Measurements from ENCODE around the gene RAVER2. TPM values are rescaled to one million over a fixed set of nuclear protein-coding genes. Genes with fewer than 3 reads are reported as not detected.
"Not testable (repeated sequence)": the region's sequence is repeated elsewhere in the genome, so short reads cannot be mapped to it uniquely, and the experiment has no call there.

The RAVER2 gene
- 10 to 100 TPM in 6 of 8 experiments, 1 to 10 TPM in 2; 6.4 to 16.9 (median 11.3) TPM for total RNA-seq

GRCh38 chr1:64744492-64745180 lies at the start of gene RAVER2:
Gene RAVER2, plus strand, starts transcription at chr1:64745075. Its CDS starts 98 bp downstream, at chr1:64745173.
- in situ Hi-C loops (cut with MboI; ENCODE audit: low pct_unique_long_range_greater_than_20kb in 2 of 9, low sequenced_read_pairs in 9 of 9, unreplicated experiment in 9 of 9), result no loop called here
- Histone ChIP-seq H3K4me1 (replicated peaks in 1 of 2) (peaks cover 6 to 9% of the 10 kb centered on the region in 2 donors), H3K27ac (peak within 1 kb of the TSS; percentile 71 to 87), H3K4me3 (peak within 1 kb of the TSS; percentile 59 to 87 (median 84))
- peak; percentile 81 to 91 (median 86) for ATAC-seq (replicated peaks in 6 of 8)
- WGBS, 10 experiments, result 0 to 6% methylated on average over 1 to 20 of the region's 76 CpGs; no CpG with 5 or more reads in 8 of the 10 experiments

DNA sequence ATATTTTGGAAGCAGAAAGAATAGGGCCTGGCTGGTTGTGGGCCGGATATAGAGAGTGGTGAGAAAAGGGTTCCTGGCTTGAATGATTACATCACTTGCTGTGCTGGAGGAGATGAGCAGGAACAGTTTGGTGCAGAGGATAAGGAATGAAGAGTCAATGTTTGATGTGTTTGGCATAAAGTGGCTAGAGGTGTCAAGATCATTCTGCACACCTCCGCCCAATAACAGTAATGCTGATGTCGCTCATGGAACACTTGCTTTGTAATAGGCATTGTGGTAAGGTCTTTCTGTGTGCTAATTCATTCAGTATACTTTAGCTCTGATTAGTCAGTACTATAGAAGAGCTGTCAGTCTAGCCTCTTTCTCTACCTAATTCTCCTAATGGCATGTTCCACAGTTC lies 48.0 kb upstream of the RAVER2 start:
- 75 to 100% (median 94%) methylated on average over 1 to 3 of the region's 3 CpGs; no CpG with 5 or more reads in 1 of the 10 experiments for WGBS, 10 experiments
- Histone ChIP-seq H3K27ac (no peak overlapping the region), H3K4me1 (replicated peaks in 1 of 2) (peaks cover 0 to 4% of the 10 kb centered on the region in 2 donors), H3K4me3 (no peak overlapping the region)
- ATAC-seq (replicated peaks in 6 of 8), result no peak
- in situ Hi-C loops (cut with MboI; ENCODE audit: low pct_unique_long_range_greater_than_20kb in 2 of 9, low sequenced_read_pairs in 9 of 9, unreplicated experiment in 9 of 9), result loop anchor here in 2 of 9 experiments (25.0 kb wide), 2 partner anchors 365 to 435 kb away; no protein-coding TSS in a partner anchor

GRCh38 chr1:64699327-64699726 lies 45.5 kb upstream of the RAVER2 start:
- in situ Hi-C loops (cut with MboI; ENCODE audit: low pct_unique_long_range_greater_than_20kb in 2 of 9, low sequenced_read_pairs in 9 of 9, unreplicated experiment in 9 of 9), result loop anchor here in 2 of 9 experiments (25.0 kb wide), 2 partner anchors 363 to 437 kb away; no protein-coding TSS in a partner anchor
- peak in 2 of 8 experiments; percentile 12 to 16 for ATAC-seq (replicated peaks in 6 of 8)
- no peak overlapping the region for H3K27ac ChIP-seq
- no peak overlapping the region for H3K4me3 ChIP-seq
- whole genome bisulfite sequencing, 10 experiments, result 33 to 100% (median 57%) methylated on average over 1 to 8 of the region's 8 CpGs
- H3K4me1 ChIP-seq (replicated peaks in 1 of 2), result peaks cover 0 to 4% of the 10 kb centered on the region in 2 donors

GRCh38 chr1:64701071-64701470 lies 43.8 kb upstream of the RAVER2 start:
- Histone ChIP-seq H3K27ac (no peak overlapping the region), H3K4me1 (replicated peaks in 1 of 2) (peaks cover 0 to 4% of the 10 kb centered on the region in 2 donors), H3K4me3 (no peak overlapping the region)
- in situ Hi-C loops (cut with MboI; ENCODE audit: low pct_unique_long_range_greater_than_20kb in 2 of 9, low sequenced_read_pairs in 9 of 9, unreplicated experiment in 9 of 9), result no loop called here
- no peak for ATAC-seq (replicated peaks in 6 of 8)
- 20 to 100% (median 80%) methylated on average over 1 to 5 of the region's 5 CpGs; no CpG with 5 or more reads in 1 of the 10 experiments for WGBS, 10 experiments

DNA sequence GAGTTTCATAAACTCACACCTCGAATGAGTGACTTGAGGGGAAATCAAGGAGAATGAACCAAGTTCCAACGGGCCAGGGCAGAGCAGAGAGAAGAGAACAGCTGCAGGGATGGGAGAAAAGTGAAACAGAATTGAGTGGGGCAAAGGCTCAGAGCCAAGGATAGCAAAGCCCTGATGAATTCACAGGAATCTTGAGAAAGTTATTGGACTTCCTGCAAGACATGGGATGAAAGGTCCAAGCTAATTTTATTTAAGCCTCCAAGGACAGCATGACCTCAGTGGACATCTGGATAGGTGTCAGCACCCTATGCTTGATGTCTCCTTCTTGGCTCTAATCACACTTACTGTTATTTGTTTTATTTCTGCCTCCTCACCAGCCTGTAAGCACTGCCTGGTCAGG lies 43.0 kb upstream of the RAVER2 start:
- in situ Hi-C loops (cut with MboI; ENCODE audit: low pct_unique_long_range_greater_than_20kb in 2 of 9, low sequenced_read_pairs in 9 of 9, unreplicated experiment in 9 of 9), result no loop called here
- Histone ChIP-seq H3K4me1 (replicated peaks in 1 of 2) (peaks cover 0 to 4% of the 10 kb centered on the region in 2 donors), H3K27ac (no peak overlapping the region), H3K4me3 (no peak overlapping the region)
- WGBS, 10 experiments, result 0 to 85% (median 72%) methylated on average over 1 to 2 of the region's 2 CpGs; no CpG with 5 or more reads in 2 of the 10 experiments
- ATAC-seq (replicated peaks in 6 of 8), result no peak

DNA sequence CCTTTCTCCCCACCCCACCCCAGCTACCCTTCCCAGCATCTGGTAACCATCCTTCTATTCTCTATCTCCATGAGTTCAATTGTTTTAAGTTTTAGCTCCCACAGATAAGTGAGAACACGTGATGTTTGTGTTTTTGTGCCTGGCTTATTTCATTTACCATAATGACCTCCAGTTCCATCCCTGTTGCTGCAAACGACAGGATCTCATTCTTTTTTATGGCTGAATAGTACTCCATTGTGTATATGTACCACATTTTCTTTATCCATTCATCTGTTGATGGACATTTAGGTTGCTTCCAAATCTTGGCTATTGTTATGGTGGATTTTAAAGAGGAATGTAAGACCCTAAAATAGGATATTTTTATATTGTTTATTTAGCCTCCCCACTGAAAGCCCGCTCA lies 42.2 kb upstream of the RAVER2 start:
- 30 to 100% (median 83%) methylated on average over 1 to 3 of the region's 3 CpGs; no CpG with 5 or more reads in 1 of the 10 experiments for WGBS, 10 experiments
- H3K27ac ChIP-seq; H3K4me1 ChIP-seq (replicated peaks in 1 of 2); ATAC-seq (replicated peaks in 6 of 8); H3K4me3 ChIP-seq; in situ Hi-C loops (cut with MboI; ENCODE audit: low pct_unique_long_range_greater_than_20kb in 2 of 9, low sequenced_read_pairs in 9 of 9, unreplicated experiment in 9 of 9): not testable (repeated sequence)

- ATAC-seq (replicated peaks in 6 of 8), result no peak
- H3K4me3 ChIP-seq, result no peak overlapping the region
- in situ Hi-C loops (cut with MboI; ENCODE audit: low pct_unique_long_range_greater_than_20kb in 2 of 9, low sequenced_read_pairs in 9 of 9, unreplicated experiment in 9 of 9), result no loop called here
- 43 to 100% (median 59%) methylated on average over 1 to 2 of the region's 2 CpGs; no CpG with 5 or more reads in 6 of the 10 experiments for WGBS, 10 experiments
- no peak overlapping the region for H3K27ac ChIP-seq
- H3K4me1 ChIP-seq (replicated peaks in 1 of 2), result peaks cover 0 to 4% of the 10 kb centered on the region in 2 donors
Observed at GRCh38 chr1:64703600-64703999, 41.3 kb upstream of the RAVER2 start.

GRCh38 chr1:64705591-64705990 lies 39.3 kb upstream of the RAVER2 start:
- peak in 2 of 8 experiments; percentile 74 to 98 for ATAC-seq (replicated peaks in 6 of 8)
- no peak overlapping the region for H3K4me3 ChIP-seq
- no peaks in the 10 kb centered on the region for H3K4me1 ChIP-seq (replicated peaks in 1 of 2)
- in situ Hi-C loops (cut with MboI; ENCODE audit: low pct_unique_long_range_greater_than_20kb in 2 of 9, low sequenced_read_pairs in 9 of 9, unreplicated experiment in 9 of 9), result no loop called here
- H3K27ac ChIP-seq, result no peak overlapping the region
- WGBS, 10 experiments, result 0 to 20% (median 13%) methylated on average over 1 of the region's 1 CpG; no CpG with 5 or more reads in 3 of the 10 experiments

DNA sequence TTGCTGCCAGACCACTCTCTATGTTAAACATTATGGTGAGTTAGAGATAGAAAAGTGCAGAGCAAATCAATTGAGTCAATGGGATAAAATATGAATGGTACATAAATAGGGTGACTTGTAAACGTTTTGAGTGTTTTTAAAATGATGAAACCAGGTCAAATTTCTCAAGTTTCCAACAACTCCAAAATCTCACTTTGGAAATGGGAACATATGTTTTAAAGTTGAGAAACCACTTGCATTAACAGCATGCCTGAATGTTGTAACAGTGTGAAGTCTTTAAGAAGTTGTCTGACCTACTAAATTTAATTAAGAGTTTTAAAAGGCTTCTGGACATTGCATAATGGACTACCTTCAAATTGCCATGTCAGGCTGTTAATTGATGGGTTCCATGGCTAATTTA lies 33.6 kb upstream of the RAVER2 start:
- no peaks in the 10 kb centered on the region for H3K4me1 ChIP-seq (replicated peaks in 1 of 2)
- H3K27ac ChIP-seq, result no peak overlapping the region
- 0 to 60% (median 41%) methylated on average over 1 of the region's 1 CpG for WGBS, 10 experiments
- ATAC-seq (replicated peaks in 6 of 8), result no peak
- H3K4me3 ChIP-seq, result no peak overlapping the region
- in situ Hi-C loops (cut with MboI; ENCODE audit: low pct_unique_long_range_greater_than_20kb in 2 of 9, low sequenced_read_pairs in 9 of 9, unreplicated experiment in 9 of 9), result no loop called here

- no peak for ATAC-seq (replicated peaks in 6 of 8)
- no peak overlapping the region for H3K27ac ChIP-seq
- no peak overlapping the region for H3K4me3 ChIP-seq
- in situ Hi-C loops (cut with MboI; ENCODE audit: low pct_unique_long_range_greater_than_20kb in 2 of 9, low sequenced_read_pairs in 9 of 9, unreplicated experiment in 9 of 9), result no loop called here
- 35 to 100% (median 80%) methylated on average over 1 to 2 of the region's 2 CpGs; no CpG with 5 or more reads in 2 of the 10 experiments for WGBS, 10 experiments
- no peaks in the 10 kb centered on the region for H3K4me1 ChIP-seq (replicated peaks in 1 of 2)
Observed at GRCh38 chr1:64712049-64712448, 32.8 kb upstream of the RAVER2 start.

- no peak for ATAC-seq (replicated peaks in 6 of 8)
- H3K4me1 ChIP-seq (replicated peaks in 1 of 2), result no peaks in the 10 kb centered on the region
- in situ Hi-C loops (cut with MboI; ENCODE audit: low pct_unique_long_range_greater_than_20kb in 2 of 9, low sequenced_read_pairs in 9 of 9, unreplicated experiment in 9 of 9), result no loop called here
- H3K27ac ChIP-seq, result no peak overlapping the region
- 0 to 98% (median 38%) methylated on average over 1 to 2 of the region's 2 CpGs for WGBS, 10 experiments
- H3K4me3 ChIP-seq, result no peak overlapping the region
Observed at GRCh38 chr1:64715186-64715585, 29.7 kb upstream of the RAVER2 start.

DNA sequence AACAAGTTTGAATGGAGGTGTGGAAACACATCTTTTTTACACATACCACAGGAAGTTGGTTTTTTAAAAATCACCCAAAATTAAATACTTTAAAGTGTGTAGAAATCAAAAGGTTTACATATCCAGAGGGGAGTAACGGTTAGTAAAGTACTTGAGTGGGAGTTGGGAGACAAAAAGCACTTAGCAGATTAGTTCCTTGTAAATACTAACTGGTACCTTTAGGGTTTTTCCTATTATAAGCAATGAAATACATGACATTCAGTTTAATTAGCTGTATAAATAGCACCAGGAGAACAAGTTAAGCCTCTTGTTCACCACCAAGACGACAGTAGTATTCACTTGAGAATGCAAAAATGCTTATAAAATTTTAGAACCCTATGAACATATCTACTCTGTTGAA lies 23.7 kb upstream of the RAVER2 start:
- in situ Hi-C loops (cut with MboI; ENCODE audit: low pct_unique_long_range_greater_than_20kb in 2 of 9, low sequenced_read_pairs in 9 of 9, unreplicated experiment in 9 of 9), result no loop called here

GRCh38 chr1:64721576-64722145 lies 23.2 kb upstream of the RAVER2 start:
- no peak for ATAC-seq (replicated peaks in 6 of 8)
- Histone ChIP-seq H3K4me3 (no peak overlapping the region), H3K27ac (no peak overlapping the region), H3K4me1 (replicated peaks in 1 of 2) (no peaks in the 10 kb centered on the region)
- WGBS, 10 experiments, result 0 to 93% (median 83%) methylated on average over 1 to 2 of the region's 2 CpGs; no CpG with 5 or more reads in 3 of the 10 experiments
- in situ Hi-C loops (cut with MboI; ENCODE audit: low pct_unique_long_range_greater_than_20kb in 2 of 9, low sequenced_read_pairs in 9 of 9, unreplicated experiment in 9 of 9), result no loop called here

More for the DNA sequence above, 23.7 kb upstream of the RAVER2 start:
- no peak for ATAC-seq (replicated peaks in 6 of 8)
- no peaks in the 10 kb centered on the region for H3K4me1 ChIP-seq (replicated peaks in 1 of 2)
- no peak overlapping the region for H3K4me3 ChIP-seq
- 14 to 93% (median 72%) methylated on average over 1 to 2 of the region's 2 CpGs; no CpG with 5 or more reads in 1 of the 10 experiments for WGBS, 10 experiments
- H3K27ac ChIP-seq, result no peak overlapping the region
